OCI-LY1 (cell line): ENCODE measurements around the gene LGALS12.

Experiments used
- H2AFZ ChIP-seq: fragments of 200-600 bp; sonication (generic), shearing (Covaris generic); 2 replicates; pipeline ENCODE4 v1.6.0; 2014; ENCODE audit warnings: antibody characterized with exemption, mild to moderate bottlenecking, low read length
- H3F3A ChIP-seq: fragments of 200-600 bp; sonication (generic), shearing (Covaris generic); 2 replicates; pipeline ENCODE4 v1.6.0; 2014; ENCODE audit warnings: mild to moderate bottlenecking, antibody characterized with exemption, low read length, moderate library complexity; ENCODE audit not compliant: insufficient read depth
- H3K27ac ChIP-seq: fragments of 200-600 bp; sonication (generic); 2 replicates; pipeline ENCODE4 v1.5.1; 2014; ENCODE audit warnings: low read length, mixed run types, mild to moderate bottlenecking, low read depth; ENCODE audit not compliant: poor library complexity, severe bottlenecking
- H3K27me3 ChIP-seq: fragments of 200-600 bp; sonication (generic); 2 replicates; pipeline ENCODE4 v1.6.0; 2014; ENCODE audit warnings: antibody characterized with exemption, mild to moderate bottlenecking, low read length, moderate library complexity; ENCODE audit not compliant: insufficient read depth
- H3K36me3 ChIP-seq: fragments of 200-600 bp; sonication (generic); 2 replicates; pipeline ENCODE4 v1.6.1; 2014; ENCODE audit warnings: mild to moderate bottlenecking, antibody characterized with exemption, low read length, moderate library complexity, mixed read lengths; ENCODE audit not compliant: insufficient read depth
- H3K4me1 ChIP-seq: fragments of 200-600 bp; sonication (generic); 2 replicates; pipeline ENCODE4 v1.5.1; 2014; ENCODE audit warnings: mild to moderate bottlenecking, low read length, moderate library complexity; ENCODE audit not compliant: insufficient read depth, severe bottlenecking
- H3K4me2 ChIP-seq: fragments of 200-600 bp; sonication (generic), shearing (Covaris generic); 2 replicates; pipeline ENCODE4 v1.6.1; 2014; ENCODE audit warnings: low read length
- H3K4me3 ChIP-seq: fragments of 200-600 bp; sonication (generic); 2 replicates; pipeline ENCODE4 v1.5.1; 2014; ENCODE audit warnings: low read length, low read depth, mild to moderate bottlenecking, mixed read lengths; ENCODE audit not compliant: poor library complexity, severe bottlenecking
- H3K79me2 ChIP-seq: fragments of 200-600 bp; shearing (Covaris generic); 2 replicates; pipeline ENCODE4 v1.6.1; 2016; ENCODE audit warnings: mixed run types, low read length, mixed read lengths; ENCODE audit not compliant: insufficient read depth
- H3K9ac ChIP-seq: fragments of 200-600 bp; sonication (generic), shearing (Covaris generic); 2 replicates; pipeline ENCODE4 v1.6.1; 2014; ENCODE audit warnings: mild to moderate bottlenecking, low read length, mixed read lengths
- H3K9me2 ChIP-seq: fragments of 200-600 bp; sonication (generic), shearing (Covaris generic); 2 replicates; pipeline ENCODE4 v1.6.1; 2014; ENCODE audit warnings: low read depth, mild to moderate bottlenecking, low read length, mixed read lengths
- H3K9me3 ChIP-seq: fragments of 200-600 bp; shearing (Covaris generic); 2 replicates; pipeline ENCODE4 v1.6.1; 2014; ENCODE audit warnings: low read length, mixed read lengths
- H4K20me1 ChIP-seq: fragments of 200-600 bp; sonication (generic), shearing (Covaris generic); 2 replicates; pipeline ENCODE4 v1.6.0; 2016; ENCODE audit warnings: mild to moderate bottlenecking, low read length; ENCODE audit not compliant: insufficient read depth
- EZH2 ChIP-seq: fragments of 200-600 bp; sonication (generic), shearing (Covaris generic); IDR thresholded peaks from 2 replicates; pipeline ENCODE4 v1.8.0; 2017; ENCODE audit warnings: borderline replicate concordance, mixed run types, mild to moderate bottlenecking, antibody characterized with exemption, low read length, moderate library complexity, mixed read lengths
- TF ChIP-seq, protein P1 (sequence below): fragments of 200-600 bp; sonication (generic), shearing (Covaris generic); IDR thresholded peaks from 2 replicates; pipeline ENCODE4 v1.5.1; 2017; ENCODE audit warnings: mild to moderate bottlenecking, antibody characterized with exemption, low read length, moderate library complexity, mixed read lengths

Gene LGALS12, protein sequence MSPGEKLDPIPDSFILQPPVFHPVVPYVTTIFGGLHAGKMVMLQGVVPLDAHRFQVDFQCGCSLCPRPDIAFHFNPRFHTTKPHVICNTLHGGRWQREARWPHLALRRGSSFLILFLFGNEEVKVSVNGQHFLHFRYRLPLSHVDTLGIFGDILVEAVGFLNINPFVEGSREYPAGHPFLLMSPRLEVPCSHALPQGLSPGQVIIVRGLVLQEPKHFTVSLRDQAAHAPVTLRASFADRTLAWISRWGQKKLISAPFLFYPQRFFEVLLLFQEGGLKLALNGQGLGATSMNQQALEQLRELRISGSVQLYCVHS

GRCh38 chr11:63505857-63506528 is at the start of gene LGALS12:
Gene LGALS12 (plus strand): TSS chr11:63506084. CDS start chr11:63506459, 375 bp downstream.
- H2AFZ ChIP-seq, result no peak within 1 kb of the TSS
- H3K9ac ChIP-seq, result no peak within 1 kb of the TSS
- no peak within 1 kb of the TSS for H3K4me2 ChIP-seq

GRCh38 chr11:63459586-63459985 is 46.3 kb upstream of the LGALS12 start:
- no peak overlapping the region for H3K4me3 ChIP-seq
- no peaks in the 10 kb centered on the region for H3K27me3 ChIP-seq
- H3K4me2 ChIP-seq, result no peak overlapping the region
- no peak overlapping the region for H2AFZ ChIP-seq
- H3K9ac ChIP-seq, result no peak overlapping the region
- no peaks in the 10 kb centered on the region for H4K20me1 ChIP-seq
- H3K9me2 ChIP-seq, result no peaks in the 10 kb centered on the region
- H3K79me2 ChIP-seq, result no peaks in the 10 kb centered on the region
- H3K27ac ChIP-seq, result no peak overlapping the region
- no peaks in the 10 kb centered on the region for H3K4me1 ChIP-seq
- TF ChIP-seq, protein P1, sequence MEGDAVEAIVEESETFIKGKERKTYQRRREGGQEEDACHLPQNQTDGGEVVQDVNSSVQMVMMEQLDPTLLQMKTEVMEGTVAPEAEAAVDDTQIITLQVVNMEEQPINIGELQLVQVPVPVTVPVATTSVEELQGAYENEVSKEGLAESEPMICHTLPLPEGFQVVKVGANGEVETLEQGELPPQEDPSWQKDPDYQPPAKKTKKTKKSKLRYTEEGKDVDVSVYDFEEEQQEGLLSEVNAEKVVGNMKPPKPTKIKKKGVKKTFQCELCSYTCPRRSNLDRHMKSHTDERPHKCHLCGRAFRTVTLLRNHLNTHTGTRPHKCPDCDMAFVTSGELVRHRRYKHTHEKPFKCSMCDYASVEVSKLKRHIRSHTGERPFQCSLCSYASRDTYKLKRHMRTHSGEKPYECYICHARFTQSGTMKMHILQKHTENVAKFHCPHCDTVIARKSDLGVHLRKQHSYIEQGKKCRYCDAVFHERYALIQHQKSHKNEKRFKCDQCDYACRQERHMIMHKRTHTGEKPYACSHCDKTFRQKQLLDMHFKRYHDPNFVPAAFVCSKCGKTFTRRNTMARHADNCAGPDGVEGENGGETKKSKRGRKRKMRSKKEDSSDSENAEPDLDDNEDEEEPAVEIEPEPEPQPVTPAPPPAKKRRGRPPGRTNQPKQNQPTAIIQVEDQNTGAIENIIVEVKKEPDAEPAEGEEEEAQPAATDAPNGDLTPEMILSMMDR, result no peak
- no peak for TF ChIP-seq EZH2
- no peaks in the 10 kb centered on the region for H3K9me3 ChIP-seq
- H3F3A ChIP-seq, result no peaks in the 10 kb centered on the region
- no peaks in the 10 kb centered on the region for H3K36me3 ChIP-seq

More at GRCh38 chr11:63505857-63506528, at the start of gene LGALS12:
- H4K20me1 ChIP-seq, result no peaks in the 10 kb centered on the region
- no peaks in the 10 kb centered on the region for H3F3A ChIP-seq
- no peaks in the 10 kb centered on the region for H3K9me2 ChIP-seq
- 0 out of 2 replicates have a peak, but pooled peaks cover 3% of the 10 kb centered on the region for H3K27me3 ChIP-seq
- no peak within 1 kb of the TSS for H3K4me3 ChIP-seq
- TF ChIP-seq, protein P1, result no peak
- no peak for TF ChIP-seq EZH2
- no peak within 1 kb of the TSS for H3K27ac ChIP-seq
- H3K36me3 ChIP-seq, result no peaks in the 10 kb centered on the region
- H3K79me2 ChIP-seq, result no peaks in the 10 kb centered on the region
- H3K9me3 ChIP-seq, result no peaks in the 10 kb centered on the region
- H3K4me1 ChIP-seq, result no peaks in the 10 kb centered on the region

GRCh38 chr11:63462137-63462536 is 43.7 kb upstream of the LGALS12 start:
- Histone ChIP-seq H3K4me2 (no peak overlapping the region), H3F3A (no peaks in the 10 kb centered on the region), H3K4me3 (no peak overlapping the region), H3K9me3 (no peaks in the 10 kb centered on the region), H3K9me2 (no peaks in the 10 kb centered on the region), H3K27me3 (no peaks in the 10 kb centered on the region), H3K36me3 (no peaks in the 10 kb centered on the region), H3K79me2 (no peaks in the 10 kb centered on the region), H4K20me1 (no peaks in the 10 kb centered on the region), H3K9ac (no peak overlapping the region), H2AFZ (no peak overlapping the region), H3K27ac (no peak overlapping the region), H3K4me1 (no peaks in the 10 kb centered on the region)
- TF ChIP-seq, protein P1, result no peak
- no peak for TF ChIP-seq EZH2
